MM.1S (cell line): ENCODE results near the gene POLE.

ENCODE experiments used
- DNase-seq: peaks from one replicate; pipeline ENCODE4 v3.0.0-alpha.2; 2015
- H2AFZ ChIP-seq: fragments of 300-600 bp; sonication (generic); 2 replicates; pipeline ENCODE4 v1.6.0; 2016; ENCODE audit warnings: antibody characterized with exemption, low read length
- H3F3A ChIP-seq: fragments of 300-600 bp; sonication (generic); 2 replicates; pipeline ENCODE4 v1.6.1; 2016; ENCODE audit warnings: mild to moderate bottlenecking, antibody characterized with exemption, low read length, moderate library complexity, mixed read lengths; ENCODE audit not compliant: insufficient read depth
- H3K27ac ChIP-seq: fragments of 300-600 bp; sonication (generic); 2 replicates; pipeline ENCODE4 v1.5.1; 2016; ENCODE audit warnings: mild to moderate bottlenecking, low read length
- H3K27me3 ChIP-seq: fragments of 300-600 bp; sonication (generic); replicated peaks from 2 replicates; pipeline ENCODE4 v1.6.0; 2016; ENCODE audit warnings: low read length; ENCODE audit not compliant: insufficient read depth
- H3K36me3 ChIP-seq: fragments of 300-600 bp; sonication (generic); replicated peaks from 2 replicates; pipeline ENCODE4 v1.6.1; 2016; ENCODE audit warnings: mild to moderate bottlenecking, low read length, mixed read lengths; ENCODE audit not compliant: insufficient read depth
- H3K4me1 ChIP-seq: fragments of 300-600 bp; sonication (generic); 2 replicates; pipeline ENCODE4 v1.6.1; 2016; ENCODE audit warnings: low read length, mixed read lengths
- H3K4me2 ChIP-seq: fragments of 300-600 bp; sonication (generic); 2 replicates; pipeline ENCODE4 v1.6.0; 2016; ENCODE audit warnings: low read depth, low read length
- H3K4me3 ChIP-seq: fragments of 300-600 bp; sonication (generic); 2 replicates; pipeline ENCODE4 v1.5.1; 2016; ENCODE audit warnings: low read length, mixed read lengths
- H3K79me2 ChIP-seq: fragments of 300-600 bp; sonication (generic); 2 replicates; pipeline ENCODE4 v1.6.1; 2016; ENCODE audit warnings: mixed run types, low read length, mixed read lengths
- H3K9ac ChIP-seq: fragments of 300-600 bp; sonication (generic); 2 replicates; pipeline ENCODE4 v1.6.1; 2016; ENCODE audit warnings: low read length, mixed read lengths
- H3K9me2 ChIP-seq: fragments of 300-600 bp; sonication (generic); replicated peaks from 2 replicates; pipeline ENCODE4 v1.6.1; 2016; ENCODE audit warnings: mild to moderate bottlenecking, low read length, mixed read lengths; ENCODE audit not compliant: insufficient read depth
- H3K9me3 ChIP-seq: fragments of 300-600 bp; sonication (generic); replicated peaks from 2 replicates; pipeline ENCODE4 v1.6.1; 2016; ENCODE audit warnings: mild to moderate bottlenecking, low read length, mixed read lengths; ENCODE audit not compliant: insufficient read depth
- H4K20me1 ChIP-seq: fragments of 300-600 bp; sonication (generic); 2 replicates; pipeline ENCODE4 v1.6.1; 2016; ENCODE audit warnings: mild to moderate bottlenecking, low read length, moderate library complexity, mixed read lengths; ENCODE audit not compliant: insufficient read depth
- EZH2 ChIP-seq: fragments of 300-600 bp; sonication (generic); optimal IDR thresholded peaks from 2 replicates; pipeline ENCODE3; 2017; ENCODE audit warnings: low read depth, mild to moderate bottlenecking, antibody characterized with exemption, low read length, mixed read lengths
- EZH2phosphoT487 ChIP-seq: fragments of 300-600 bp; sonication (generic); IDR thresholded peaks from 2 replicates; pipeline ENCODE4 v1.6.1; 2018; ENCODE audit warnings: antibody characterized with exemption, low read length
- TF ChIP-seq, protein P1 (sequence below): fragments of 300-600 bp; sonication (generic); IDR thresholded peaks from 2 replicates; pipeline ENCODE4 v1.5.1; 2016; ENCODE audit warnings: antibody characterized with exemption, low read length, mixed read lengths

POLE gene

DNA sequence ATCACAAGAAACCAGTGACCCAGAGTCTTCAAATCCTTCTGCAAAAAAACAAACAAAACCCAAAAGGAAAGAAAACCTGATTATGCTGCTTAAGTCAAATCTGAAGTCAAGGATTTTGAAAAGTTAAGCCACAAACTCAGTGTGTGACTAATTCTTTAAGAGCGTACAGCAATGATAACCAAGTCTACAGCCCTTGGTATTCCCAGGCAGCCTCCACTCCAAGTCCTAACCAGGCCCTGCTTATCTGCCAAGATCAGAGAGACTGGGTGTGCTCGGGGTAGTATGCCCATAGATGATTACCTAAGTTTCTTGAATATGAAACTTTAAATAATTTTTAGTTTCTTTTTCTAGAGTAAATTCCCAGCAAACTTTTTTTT, 36.6 kb upstream of the POLE start:
- no peaks in the 10 kb centered on the region for H3K27me3 ChIP-seq
- H3K9ac ChIP-seq: no peak overlapping the region
- no peaks in the 10 kb centered on the region; the same call in none of the 2 replicates for H3K36me3 ChIP-seq
- H4K20me1 ChIP-seq: no peaks in the 10 kb centered on the region
- no peak overlapping the region for H3K4me2 ChIP-seq
- H3K4me1 ChIP-seq: no peaks in the 10 kb centered on the region
- no peak overlapping the region for H2AFZ ChIP-seq
- no peaks in the 10 kb centered on the region for H3F3A ChIP-seq
- TF ChIP-seq, protein P1, sequence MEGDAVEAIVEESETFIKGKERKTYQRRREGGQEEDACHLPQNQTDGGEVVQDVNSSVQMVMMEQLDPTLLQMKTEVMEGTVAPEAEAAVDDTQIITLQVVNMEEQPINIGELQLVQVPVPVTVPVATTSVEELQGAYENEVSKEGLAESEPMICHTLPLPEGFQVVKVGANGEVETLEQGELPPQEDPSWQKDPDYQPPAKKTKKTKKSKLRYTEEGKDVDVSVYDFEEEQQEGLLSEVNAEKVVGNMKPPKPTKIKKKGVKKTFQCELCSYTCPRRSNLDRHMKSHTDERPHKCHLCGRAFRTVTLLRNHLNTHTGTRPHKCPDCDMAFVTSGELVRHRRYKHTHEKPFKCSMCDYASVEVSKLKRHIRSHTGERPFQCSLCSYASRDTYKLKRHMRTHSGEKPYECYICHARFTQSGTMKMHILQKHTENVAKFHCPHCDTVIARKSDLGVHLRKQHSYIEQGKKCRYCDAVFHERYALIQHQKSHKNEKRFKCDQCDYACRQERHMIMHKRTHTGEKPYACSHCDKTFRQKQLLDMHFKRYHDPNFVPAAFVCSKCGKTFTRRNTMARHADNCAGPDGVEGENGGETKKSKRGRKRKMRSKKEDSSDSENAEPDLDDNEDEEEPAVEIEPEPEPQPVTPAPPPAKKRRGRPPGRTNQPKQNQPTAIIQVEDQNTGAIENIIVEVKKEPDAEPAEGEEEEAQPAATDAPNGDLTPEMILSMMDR: no peak
- TF ChIP-seq EZH2 (no peak), EZH2phosphoT487 (no peak)
- H3K79me2 ChIP-seq: no peaks in the 10 kb centered on the region
- H3K27ac ChIP-seq: no peak overlapping the region
- H3K9me3 ChIP-seq: no peaks in the 10 kb centered on the region
- DNase-seq: no peak
- no peak overlapping the region for H3K4me3 ChIP-seq
- no peaks in the 10 kb centered on the region for H3K9me2 ChIP-seq

DNA sequence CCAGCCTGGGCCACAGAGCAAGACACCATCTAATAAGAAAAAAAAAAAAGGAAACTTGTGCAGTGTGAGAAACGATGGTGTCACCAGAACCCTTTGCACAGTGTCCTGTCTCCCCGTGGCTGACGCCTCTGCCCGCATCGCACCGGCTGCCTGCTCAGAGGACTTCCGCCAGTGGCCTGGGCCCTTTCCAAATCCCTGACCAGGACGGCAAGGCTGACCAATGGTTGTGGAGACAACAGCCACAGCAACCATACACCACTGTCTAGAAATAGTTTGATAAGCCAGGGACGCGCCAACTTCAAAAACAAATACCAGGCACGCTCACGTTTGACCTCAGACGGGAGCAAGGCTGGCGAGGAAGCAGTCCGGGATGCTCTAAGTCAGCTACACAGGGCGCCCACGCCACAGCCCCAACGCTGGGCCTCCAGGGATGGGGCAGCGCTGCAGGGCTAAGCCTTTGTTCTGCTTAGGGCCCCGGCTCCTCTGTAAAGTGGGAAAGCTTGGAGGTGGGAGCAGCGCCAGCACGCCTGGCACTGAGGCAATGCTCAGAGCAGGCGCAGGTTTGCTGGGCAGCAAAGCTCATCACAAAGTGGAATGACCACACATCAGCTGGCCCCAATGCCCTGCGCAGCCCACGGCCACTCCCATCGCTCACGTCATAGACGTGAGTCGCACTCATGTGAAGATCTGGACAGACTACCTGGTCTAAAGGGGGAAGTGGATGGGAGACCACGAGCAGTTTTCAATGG, 36.0 kb upstream of the POLE start:
- Histone ChIP-seq H3F3A (no peaks in the 10 kb centered on the region), H3K79me2 (no peaks in the 10 kb centered on the region), H3K4me2 (no peak overlapping the region), H3K9me2 (no peaks in the 10 kb centered on the region), H2AFZ (no peak overlapping the region), H3K27me3 (no peaks in the 10 kb centered on the region), H3K36me3 (no peaks in the 10 kb centered on the region; the same call in none of the 2 replicates), H3K9me3 (no peaks in the 10 kb centered on the region), H4K20me1 (no peaks in the 10 kb centered on the region), H3K4me3 (no peak overlapping the region), H3K9ac (no peak overlapping the region), H3K27ac (no peak overlapping the region), H3K4me1 (no peaks in the 10 kb centered on the region)
- TF ChIP-seq EZH2phosphoT487 (no peak), EZH2 (no peak)
- TF ChIP-seq, protein P1: no peak
- no peak for DNase-seq

DNA sequence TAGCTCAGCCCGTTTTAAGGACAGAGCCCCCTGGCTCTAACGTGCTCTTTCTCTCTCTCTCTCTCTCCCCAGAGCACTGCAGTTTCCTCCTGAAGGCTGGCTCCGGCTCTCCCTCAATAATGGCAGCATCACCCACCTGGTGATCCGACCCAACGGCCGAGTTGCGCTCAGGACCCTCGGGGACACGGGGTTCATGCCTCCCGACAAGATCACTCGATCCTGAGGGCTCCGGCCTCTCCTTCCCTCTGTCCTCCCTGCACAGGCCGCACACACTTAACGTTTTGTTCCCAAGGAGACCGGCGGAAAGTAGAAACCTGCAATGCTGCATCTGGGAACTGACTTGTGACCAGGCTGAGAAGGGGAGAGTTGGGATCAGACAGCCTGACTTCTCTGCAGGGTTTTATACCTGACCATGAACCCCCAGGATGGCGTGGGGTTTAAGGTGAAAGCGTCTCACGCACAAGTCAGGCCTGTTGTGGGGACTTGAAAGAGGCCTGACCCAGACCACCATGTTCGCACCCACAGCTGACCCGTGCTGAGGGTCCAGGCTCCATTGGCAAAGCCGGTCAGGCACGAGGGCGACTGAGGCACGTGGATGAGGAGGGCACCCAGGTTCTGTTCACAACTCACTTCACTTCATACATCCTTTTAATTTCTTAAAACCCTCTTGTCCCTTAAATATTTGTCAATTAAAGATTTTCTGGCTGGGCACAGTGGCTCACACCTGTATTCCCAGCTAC, 33.6 kb upstream of the POLE start:
- no peak overlapping the region for H3K4me3 ChIP-seq
- TF ChIP-seq, protein P1: no peak
- TF ChIP-seq EZH2: no peak
- no peak for TF ChIP-seq EZH2phosphoT487
- no peaks in the 10 kb centered on the region for H3K27me3 ChIP-seq
- H3K36me3 ChIP-seq: no peaks in the 10 kb centered on the region; the same call in 1 of the 2 replicates
- H3K9me2 ChIP-seq: no peaks in the 10 kb centered on the region
- no peak overlapping the region for H3K27ac ChIP-seq
- H2AFZ ChIP-seq: no peak overlapping the region
- H4K20me1 ChIP-seq: no peaks in the 10 kb centered on the region
- no peak overlapping the region for H3K9ac ChIP-seq
- no peaks in the 10 kb centered on the region for H3K9me3 ChIP-seq
- H3K79me2 ChIP-seq: no peaks in the 10 kb centered on the region
- H3F3A ChIP-seq: no peaks in the 10 kb centered on the region
- no peaks in the 10 kb centered on the region for H3K4me1 ChIP-seq
- DNase-seq: no peak
- H3K4me2 ChIP-seq: no peak overlapping the region
